HG03045 (cell line): Measurements from ENCODE around the gene SSTR5.

ENCODE experiments used
- ATAC-seq: cut with Tn5 transposase; IDR thresholded peaks from one replicate; pipeline ENCODE4 v1.9.1; 2021; ENCODE audit warnings: mild to moderate bottlenecking, moderate library complexity; ENCODE audit not compliant: unreplicated experiment

The SSTR5 gene

DNA sequence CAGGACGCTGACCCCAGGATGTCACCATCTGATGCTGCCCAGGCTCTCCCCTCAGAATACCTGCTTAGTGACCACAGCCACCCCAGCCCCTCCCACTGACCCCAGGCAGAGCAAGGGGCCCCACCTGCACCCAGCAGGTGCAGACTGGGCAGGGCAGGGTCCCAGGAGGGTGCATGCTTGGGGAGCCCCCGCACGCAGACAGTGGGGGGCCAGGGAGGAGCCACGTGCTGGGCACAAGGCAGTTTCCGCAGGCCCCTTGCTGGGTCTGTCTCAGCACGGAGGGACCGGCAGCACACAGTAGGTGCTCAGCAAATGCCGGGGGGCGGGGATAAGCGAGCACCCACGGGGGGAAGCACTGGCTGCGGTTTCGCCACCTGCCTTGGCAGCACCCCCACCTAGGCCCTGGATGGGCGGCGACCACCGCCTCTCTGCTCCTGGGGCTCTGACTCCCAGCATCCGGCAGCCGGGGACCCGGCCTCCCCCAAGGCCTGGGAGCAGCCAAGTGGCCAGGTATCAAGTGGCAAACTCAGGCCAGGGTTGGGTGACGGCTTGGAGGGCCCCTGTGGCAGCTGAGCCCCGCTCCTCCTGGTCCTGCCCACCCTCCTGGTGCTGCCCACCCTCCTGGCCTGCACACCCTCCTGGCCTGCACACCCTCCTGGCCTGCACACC lies 18.7 kb upstream of the SSTR5 start:
- ATAC-seq: no peak

DNA sequence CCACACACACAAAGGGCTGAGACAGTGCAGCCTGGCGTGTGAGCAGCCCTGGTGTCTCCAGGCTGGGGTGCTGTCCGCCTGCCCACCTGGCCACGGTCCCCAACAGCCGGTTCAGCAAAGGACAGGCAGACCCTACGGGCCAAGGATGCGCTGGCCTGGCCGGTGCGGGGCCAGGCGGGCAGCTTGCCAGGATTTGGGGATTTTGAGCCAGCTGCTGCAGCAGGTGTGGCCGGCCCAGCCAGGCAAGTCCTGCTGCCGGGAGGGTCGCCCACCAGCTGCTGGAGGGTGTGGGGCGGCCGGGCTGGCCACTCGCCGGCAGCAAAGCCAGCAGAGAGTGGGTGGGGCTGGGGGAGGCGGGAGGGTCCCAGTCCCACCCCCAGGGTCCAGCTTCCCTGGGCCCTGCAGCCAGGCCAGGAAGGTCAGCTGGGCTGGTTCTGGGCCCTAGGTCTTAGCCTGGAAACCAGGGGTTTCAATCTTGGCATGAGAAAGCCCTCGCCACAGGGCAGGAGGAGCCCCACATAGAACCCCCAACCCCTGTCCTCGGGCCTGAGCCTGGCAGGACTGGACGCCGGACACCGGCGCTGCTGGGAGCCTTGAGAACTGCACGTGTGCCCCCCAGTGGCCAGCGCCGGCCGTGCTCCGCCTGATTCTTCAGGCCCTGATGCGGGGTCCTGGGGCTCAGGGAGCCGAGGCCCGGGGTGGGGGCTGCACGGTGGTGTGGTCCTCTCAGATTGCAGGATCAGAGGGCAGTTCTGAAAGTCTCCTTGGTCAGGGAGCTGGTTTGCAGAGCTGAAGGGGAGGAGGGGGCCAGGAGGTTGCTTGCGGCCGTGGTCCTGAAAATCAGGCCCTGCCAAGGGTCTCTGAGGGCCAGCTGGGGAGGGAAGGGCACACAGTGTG lies 17.6 kb upstream of the SSTR5 start:
- no peak for ATAC-seq

DNA sequence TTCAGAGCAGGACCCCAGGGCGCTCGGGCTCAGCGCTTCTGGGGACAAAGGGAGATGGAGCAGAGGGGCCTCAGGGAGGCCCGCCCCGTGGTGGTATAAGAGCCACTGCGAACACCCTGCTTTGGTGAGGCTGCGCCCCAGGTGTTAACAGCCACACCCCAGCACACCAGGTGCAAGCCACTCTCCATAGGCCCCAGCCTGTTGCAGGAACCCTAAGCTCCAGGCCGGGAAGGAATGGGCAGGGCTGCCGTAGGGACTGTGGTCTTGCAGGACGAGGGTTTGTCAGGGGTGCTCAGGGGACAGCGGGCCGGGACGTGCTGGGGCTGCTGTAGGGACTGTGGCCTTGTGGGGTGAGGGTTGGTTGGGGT lies 17.0 kb upstream of the SSTR5 start:
- ATAC-seq: no peak

DNA sequence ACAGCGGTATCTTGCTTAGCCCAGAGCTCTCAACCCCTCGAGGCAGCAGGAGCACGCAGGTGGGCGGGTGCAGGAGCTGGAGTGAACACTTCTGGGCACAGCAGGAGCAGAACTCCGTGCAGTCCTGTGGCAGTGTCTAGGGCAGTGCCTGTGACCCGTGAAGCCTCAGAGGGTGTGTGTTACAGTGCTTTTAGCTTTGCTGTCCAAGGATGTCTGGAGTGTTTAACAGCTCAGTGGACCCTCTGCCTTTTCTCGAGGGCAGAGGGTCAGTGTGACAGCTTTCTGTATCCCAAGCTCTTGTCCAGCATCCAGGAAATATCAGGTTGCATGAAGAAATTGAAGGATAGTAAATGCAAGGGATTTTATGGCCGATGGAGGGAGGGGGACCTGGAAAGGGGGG lies 16.4 kb upstream of the SSTR5 start:
- no peak for ATAC-seq

DNA sequence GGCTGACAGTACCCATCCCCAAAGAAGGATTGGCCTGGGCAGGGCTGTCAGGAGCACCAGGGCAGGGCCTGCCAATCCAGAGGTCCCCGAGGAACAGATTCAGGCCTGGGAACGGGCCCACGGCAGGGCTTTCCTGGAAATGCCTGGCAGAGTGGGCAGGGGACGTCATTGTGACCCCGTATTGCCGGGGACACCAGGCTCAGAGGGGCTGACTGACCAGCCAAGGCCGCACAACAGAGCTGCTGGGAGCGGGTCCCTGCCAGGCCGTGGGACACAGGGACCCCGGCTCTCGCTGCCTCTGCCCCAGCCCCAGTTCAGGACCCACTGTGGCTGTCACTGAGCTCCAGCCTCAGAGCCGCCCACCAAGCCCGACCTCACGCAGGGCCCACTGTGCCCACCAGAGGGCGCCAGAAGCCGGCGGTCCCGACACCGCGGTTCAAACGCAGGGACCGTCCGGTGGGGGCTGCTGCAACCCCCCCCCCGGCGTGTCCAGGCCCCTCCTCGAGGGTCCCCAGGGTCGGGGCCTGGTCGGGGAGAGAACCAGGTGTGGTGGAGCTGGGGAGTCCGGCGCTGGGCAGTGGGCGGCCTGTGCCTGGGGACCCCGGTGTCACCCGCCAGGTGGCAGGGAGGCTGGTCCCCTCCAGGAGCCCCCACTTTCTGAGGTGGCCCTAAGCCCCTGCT lies 15.2 kb upstream of the SSTR5 start:
- no peak for ATAC-seq

DNA sequence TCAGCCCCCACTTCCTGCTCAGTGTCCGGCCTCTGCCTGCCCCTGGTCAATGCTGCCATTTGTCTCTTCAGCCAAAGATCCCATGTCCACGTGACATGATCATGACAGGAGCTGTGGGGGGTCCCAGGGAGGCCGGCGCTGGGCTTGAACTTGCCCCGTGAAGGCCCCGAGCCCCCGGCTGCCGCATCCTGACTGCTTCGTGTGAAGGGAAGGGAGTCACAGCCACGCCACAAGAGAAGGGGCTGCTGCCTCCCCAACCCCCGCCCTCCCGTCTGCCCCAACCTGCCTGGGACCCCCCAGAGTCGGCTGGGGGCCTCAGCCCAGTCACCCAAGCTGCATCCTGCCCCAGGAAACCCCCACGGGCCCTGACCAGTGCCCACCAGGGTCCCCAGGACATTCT lies 14.3 kb upstream of the SSTR5 start:
- no peak for ATAC-seq

DNA sequence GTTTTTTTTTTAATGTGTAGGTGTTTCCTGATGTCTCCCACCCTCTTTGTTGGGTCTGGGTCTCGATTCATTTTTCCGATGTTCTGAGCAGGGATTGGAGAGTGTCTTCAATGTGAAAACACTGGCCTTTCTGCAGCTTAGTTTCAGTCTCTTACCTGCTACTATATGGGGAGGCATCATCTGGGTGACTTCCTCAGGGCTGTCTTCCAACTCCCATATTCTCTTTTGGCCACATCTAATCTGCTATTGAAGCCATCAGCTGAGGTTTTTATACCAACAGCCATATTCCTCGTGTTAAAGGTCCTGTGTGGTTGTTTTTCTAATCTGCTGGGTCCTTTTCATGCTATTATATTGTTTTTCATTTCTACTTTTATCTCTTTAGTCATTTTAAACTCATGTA lies 13.2 kb upstream of the SSTR5 start:
- no peak for ATAC-seq

DNA sequence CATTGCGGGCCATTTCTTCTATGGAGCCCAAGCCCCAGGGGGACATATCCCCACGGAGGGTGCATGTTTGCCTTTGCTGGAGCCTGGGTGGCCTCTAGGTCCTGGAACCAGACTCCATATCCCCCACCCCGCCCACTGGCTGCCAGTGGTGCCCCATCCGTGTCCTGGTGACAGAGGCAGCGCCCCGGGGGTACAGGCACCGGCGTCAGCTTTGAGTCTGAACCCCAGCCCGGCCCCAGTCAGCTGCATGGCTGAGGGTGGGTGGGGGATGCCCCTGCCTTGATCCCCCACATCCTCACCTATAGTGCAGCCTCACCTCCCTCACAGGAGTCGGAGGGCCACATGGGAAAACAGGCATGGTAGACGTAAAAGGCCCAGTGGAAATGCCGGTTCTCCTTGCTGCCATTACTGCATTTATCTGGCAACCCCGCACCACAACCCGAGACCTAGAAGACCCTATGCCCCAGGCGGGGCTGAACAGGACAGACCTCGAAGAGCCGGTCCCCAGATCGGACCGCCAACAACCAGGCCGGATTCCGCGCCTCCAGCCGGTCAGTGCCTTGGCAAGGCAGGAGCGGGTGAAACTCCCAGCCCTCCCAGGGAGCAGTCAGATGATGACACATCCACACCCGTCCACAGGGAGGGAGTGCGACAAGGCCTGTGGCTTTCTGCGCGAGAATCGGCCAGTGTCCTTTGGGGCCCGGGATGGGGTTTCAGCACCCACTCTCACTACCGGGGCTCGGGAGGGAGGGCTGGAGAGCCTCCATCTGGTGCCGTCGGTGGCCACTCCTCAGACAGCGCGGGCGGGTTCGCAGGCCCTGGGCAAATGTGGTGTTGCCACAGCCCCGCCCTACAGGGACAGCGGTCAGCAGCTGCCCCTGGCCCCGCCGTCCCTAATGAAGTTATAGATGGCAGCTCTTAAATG lies 11.9 kb upstream of the SSTR5 start:
- ATAC-seq: no peak

DNA sequence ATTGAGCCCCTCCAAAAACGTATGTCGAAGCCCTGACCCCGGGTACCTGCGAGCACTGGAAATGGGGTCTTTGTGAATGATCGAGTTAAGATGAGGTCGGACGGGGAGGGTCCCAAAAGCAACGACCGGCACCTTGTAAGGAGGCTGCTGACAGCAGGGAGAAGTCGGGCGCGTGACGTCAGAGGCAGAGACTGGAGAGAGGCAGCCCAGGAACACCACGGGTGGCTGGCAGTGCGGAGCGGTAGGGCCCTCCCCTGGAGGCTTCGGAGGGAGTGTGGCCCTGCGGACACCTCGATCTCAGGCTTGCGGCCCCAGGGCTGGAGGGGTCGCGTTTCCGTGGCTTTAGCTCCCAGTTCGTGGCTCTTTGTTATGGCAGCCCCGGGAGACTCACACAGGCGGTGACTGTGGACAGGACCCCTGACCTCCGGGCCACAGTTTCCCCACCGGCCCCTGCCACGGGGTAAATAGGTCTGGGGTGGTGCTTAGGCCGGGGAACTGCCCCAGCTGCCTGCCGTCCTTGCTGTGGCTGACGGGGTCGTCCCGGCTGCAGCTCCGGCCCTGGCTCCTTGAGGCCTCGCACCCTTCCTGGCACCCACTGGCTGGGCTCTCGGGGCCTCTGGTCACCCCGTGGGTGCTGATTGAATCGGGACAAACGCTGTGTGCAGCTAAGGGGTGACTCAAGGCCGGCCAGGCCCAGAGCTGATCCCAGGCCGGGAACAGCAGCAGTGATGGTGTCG lies 10.6 kb upstream of the SSTR5 start:
- no peak for ATAC-seq

DNA sequence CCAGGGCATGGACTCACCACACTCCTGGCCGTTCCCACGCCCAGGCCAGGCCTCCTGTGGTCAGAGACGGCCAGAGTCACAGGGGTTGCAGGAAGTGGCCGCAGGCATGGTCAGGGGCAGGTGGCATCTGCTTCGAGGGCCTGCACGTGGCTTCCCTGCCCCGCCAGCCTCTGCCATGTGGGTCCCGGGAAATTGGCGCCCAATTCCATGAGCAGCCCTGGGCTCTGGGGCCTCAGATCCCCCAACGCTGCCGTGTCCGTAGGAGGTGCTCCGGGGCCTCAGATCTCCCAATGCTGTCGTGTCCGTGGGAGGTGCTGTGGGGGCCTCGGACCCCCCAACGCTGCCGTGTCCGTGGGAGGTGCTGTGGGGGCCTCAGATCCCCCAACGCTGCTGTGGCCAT lies 9.7 kb upstream of the SSTR5 start:
- ATAC-seq: no peak

DNA sequence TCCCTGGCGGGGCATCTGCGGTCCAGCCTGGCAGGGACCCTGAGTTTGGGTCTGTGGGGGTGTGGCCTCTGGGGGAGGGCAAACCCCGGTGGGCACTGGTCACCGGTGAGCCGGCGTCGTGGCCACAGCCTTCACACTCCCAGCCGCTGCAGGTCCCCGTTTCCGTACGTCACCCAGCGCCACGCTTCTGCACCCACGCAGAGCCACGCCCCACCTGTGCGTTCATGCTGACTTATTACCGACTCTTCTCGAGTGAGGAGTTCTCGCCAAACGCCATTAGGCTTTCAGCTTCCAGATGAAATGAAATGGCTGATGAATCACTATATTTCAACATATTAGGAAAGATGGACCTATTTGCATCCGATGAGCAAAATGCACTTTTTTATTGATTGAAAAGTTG lies 8.8 kb upstream of the SSTR5 start:
- ATAC-seq: no peak

DNA sequence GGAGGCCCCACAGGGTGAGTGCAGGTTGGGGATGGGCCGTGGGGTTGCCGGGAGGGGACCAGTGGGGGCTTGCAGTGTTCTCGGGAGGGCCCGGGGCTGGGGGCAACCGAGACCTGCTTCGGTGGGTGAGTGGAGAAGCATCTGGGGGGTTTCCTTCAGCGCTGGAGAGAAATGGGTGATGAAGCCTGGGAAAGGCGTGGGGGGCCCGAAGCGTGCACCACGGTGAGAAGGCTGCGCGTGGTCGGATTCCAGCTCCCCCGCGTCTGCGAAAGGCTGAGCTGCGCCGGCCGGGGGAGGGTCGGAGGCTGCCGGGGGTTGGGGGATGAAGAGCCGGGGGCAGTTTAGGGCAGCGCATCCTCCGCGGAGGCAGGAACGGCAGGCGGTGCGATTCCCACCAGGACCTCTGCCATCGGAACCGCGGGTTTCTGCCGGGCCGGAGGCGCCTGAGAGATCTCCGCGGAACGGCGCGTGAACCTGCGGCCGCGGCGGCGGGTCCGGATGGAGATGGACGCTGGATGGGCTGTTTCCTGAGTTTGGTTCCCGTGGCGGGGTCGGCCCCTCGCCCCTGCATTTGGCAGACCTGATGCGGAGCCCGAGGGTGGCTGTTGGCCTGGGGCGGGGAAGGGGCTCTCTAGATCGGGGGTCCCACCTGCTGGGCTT lies 6.9 kb upstream of the SSTR5 start:
- no peak for ATAC-seq

DNA sequence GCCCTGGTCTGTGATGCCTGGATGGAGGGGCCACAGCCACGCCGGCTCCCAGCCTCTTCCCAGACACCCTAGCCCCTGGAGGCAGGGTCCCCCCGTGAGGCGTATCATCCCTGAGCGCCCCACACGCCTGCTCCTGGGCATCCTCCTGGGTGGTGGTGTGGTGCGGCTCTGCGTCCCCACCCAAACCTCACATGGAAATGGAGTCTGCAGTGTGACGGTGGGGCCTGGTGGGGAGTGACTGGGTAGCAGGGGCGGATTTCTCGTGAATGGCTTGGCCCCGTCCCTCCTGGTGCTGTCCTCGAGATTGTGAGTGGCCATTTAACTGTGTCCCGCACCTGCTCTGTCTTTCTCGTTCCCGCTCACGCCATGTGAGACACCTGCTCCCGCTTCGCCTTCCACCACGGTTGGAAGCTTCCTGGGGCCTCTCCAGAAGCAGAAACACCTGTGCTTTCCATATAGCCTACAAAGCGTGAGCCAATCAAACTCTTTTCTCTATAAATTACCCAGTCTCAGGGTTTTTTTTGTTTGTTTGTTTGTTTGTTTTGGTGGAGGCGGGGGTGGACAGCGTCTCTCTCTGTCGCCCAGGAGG lies 5.9 kb upstream of the SSTR5 start:
- no peak for ATAC-seq

DNA sequence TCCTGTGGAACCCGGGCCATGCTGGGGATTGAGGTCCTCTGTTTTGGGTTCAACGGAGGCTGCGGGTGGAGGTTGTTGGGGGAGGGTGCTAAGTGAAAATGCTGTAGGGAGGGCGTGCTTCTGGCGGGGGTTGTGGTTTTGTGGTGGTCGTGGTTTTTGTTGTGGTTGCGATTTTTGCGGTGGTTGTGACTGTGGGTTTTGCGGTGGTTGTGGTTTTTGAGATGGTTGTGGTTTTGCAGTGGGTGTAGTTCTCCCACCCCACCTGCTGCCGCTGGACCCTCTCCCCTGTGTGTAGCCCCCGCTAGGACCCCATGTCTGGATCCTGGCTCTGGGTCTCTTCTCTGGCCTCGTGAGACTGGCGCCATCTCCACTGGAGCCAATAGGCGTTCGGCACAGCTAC lies 4.9 kb upstream of the SSTR5 start:
- no peak for ATAC-seq

DNA sequence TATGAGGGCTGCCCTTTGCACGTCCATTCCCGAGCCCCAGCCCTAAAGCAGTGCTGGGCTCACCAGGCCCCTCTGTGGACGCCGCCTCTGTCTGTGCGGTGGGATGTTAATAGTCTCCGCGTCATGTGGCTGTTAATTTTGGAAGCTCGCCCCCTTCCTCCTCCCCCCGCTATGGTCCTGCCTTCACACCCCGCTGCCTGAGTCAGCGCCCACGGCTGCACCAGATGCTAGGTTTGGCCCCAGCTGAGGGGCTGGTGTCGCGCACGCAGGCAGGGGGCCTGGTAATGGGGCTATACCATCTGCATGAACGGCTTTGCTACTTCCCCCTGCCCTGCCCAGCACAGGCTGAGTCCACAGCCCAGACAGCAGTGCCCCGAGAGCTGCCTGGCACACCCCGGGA lies 4.1 kb upstream of the SSTR5 start:
- no peak for ATAC-seq

DNA sequence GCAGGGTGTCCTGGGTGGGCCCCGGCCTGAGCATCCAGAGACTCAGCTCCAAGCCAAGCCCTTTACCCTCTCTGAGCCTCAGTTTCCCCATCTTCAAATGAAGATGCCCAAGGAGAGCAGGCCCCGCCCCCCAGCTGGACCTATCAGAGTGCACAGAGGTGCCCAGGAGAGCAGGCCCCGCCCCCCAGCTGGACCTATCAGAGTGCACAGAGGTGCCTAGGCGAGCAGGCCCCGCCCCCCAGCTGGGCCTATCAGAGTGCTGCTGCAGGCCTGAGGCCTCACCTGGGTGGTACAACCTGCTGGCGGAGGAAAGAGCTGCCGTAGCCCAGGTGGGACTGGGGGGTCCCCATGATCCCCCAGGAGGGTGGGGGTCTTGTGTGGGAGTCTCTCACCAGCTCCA lies 3.4 kb upstream of the SSTR5 start:
- ATAC-seq: no peak

DNA sequence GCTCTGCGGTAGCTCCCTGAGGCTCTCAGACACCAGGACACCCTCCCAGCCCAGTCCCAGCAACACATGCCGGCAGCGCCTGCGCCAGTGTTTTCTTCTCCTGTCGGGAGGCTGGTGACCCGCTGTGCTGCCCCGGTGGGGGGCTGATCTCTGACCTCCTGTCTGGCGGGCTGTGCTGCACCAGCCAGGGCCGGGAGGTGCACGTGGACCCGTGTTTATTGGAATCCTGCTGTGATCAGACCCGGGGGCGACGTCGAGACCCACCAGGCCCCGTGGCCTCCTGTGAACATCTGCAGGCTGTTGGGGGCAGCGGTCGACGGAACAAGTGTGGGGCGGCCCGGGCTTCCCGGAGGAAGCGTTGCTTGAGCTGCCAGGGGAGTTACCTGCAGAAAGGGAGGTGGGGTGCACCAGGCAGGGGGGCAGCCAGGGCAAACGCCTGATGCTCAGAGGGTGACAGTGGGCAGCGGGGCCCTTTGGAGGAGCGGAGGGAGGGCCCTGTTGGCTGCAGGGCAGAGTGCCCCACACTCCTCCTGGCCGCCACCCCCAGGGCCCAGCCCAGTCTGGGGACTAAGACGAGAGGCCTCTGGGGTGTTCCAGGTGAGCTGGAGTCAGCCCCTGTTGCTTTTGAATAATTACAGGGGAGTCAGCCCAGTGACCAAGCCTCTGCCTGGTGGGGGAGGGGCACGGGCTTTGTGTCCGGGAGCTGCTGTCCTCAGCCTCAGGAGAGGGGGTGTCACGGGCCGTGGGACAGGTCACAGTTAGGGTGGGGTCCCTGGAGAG lies 2.3 kb upstream of the SSTR5 start:
- no peak for ATAC-seq

DNA sequence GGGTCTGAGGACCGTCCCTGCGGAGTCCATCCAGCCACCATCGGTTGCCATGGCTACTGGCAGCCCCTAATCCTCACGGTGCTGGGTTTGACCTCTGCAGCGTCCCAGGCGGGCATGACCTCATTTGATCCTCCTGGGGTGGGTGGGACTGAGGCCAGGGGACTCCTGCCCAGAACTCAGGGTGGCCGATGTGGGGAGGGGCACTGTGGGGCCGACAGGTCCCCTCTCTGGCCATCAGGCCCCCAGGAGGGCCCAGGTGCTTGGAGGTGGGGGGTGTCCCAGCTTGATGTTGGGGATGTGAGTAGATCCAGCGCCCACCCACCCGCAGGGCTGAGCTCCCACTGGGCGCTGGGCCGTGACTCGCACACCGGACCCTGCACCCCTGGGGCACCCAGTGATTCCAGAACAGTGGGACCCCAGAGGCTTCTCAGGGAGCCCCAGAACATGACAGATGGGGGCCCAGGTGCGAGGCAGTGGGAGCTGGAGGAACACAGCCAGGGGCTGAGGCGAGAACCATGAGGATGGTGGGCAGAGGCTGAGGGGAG lies 1.6 kb upstream of the SSTR5 start:
- ATAC-seq: no peak
